Measurements from ENCODE around the gene WNT16. TPM values are rescaled to one million over a fixed set of nuclear protein-coding genes. Genes with fewer than 3 reads are reported as not detected.
"Not testable (repeated sequence)": the region's sequence is repeated elsewhere in the genome, so short reads cannot be mapped to it uniquely, and the experiment has no call there.

The WNT16 gene, protein sequence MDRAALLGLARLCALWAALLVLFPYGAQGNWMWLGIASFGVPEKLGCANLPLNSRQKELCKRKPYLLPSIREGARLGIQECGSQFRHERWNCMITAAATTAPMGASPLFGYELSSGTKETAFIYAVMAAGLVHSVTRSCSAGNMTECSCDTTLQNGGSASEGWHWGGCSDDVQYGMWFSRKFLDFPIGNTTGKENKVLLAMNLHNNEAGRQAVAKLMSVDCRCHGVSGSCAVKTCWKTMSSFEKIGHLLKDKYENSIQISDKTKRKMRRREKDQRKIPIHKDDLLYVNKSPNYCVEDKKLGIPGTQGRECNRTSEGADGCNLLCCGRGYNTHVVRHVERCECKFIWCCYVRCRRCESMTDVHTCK
- not detected in 2 replicates for total RNA-seq (2014; rRNA removed; shearing (Covaris generic))

GRCh38 chr7:121328508-121329190 lies at the start of gene WNT16:
Gene WNT16, plus strand, starts transcription at chr7:121329000. Its CDS starts 293 bp downstream, at chr7:121329293.
- DNase-seq (ENCODE audit: low spot score): no peak

DNA sequence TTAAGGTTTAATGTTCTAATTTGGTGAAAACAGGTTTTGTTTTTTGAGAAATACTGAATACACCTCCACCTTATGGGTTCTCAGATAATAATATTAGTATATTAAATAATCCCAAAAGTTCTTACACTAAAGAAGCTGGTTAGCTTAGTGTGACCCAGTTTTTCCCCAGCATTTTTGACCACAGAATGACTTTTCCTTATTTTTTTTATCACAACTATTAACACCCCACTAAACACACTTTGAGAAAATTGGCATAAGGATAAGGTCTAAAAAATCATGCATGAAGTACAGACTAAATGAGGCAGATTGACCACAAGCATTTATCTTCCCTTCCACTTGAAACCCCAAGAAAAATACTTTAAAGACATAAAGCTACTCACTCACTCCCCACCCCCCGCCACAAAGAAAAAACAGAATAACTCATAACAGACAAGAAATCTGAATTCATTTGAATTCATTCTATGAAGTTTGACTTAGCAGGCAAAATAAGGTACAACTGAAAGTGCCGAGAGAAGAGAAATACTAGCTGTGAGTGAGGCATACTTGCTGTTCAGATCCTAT lies 49.7 kb upstream of the WNT16 start:
- no peak for DNase-seq (ENCODE audit: low spot score)

DNA sequence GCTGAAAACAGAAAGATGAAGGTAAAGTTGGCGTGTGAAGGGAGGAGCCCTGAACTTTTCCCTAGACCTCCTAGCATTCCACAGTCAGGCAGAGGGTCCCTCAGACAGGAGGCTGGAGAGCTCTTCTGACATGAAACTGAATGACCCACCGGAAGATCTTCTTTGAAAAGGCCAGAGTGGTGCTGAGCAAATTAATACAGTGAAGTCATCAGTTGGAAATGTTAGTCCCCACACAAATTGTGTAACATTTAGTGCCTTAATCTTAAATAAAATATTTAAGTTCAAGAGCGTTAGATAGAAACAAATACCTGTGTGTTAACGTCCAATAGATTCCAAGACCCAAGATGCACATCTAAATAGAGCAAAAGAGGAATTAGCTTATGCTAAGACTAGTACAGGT lies 49.0 kb upstream of the WNT16 start:
- no peak for DNase-seq (ENCODE audit: low spot score)

DNA sequence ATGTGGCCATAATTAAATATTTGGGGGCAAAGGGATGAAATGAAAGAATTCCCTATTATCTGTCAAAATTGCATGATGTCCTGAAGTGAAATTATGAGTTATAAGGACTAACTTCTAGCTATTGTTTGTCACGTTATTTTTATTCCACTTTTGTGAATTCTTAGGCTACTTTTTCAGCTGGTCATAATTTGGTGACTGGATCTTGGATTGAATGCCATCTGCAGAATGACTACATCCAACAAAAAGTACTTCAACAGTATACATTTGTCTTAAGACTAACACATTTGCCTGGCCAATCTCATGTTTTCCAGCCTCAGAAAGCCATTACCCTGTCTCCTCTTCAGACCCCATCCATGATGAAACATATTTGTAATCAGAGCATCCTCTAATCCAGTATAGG lies 48.1 kb upstream of the WNT16 start:
- DNase-seq (ENCODE audit: low spot score): no peak

- no peak for DNase-seq (ENCODE audit: low spot score)
Measured at GRCh38 chr7:121282129-121282528, 46.7 kb upstream of the WNT16 start.

- DNase-seq (ENCODE audit: low spot score): no peak
Measured at GRCh38 chr7:121285066-121285667, 43.6 kb upstream of the WNT16 start.

DNA sequence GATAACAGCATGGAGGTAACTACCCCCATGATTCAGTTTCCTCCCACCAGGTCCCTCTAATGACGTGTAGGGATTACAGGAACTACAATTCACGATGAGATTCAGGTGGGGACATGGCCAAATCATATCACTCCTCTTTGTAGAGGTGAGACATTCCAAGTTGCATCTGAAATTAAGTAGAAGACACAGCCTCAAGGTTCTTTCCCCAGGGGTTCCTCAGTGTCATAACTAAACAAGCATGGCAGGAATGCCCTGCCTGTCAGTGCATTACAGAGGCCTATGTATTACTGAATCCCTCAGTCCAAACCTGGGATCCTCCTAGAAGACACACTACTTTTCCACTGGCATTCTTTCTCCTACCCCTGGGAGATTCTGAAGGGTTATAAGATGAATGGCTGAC lies 42.6 kb upstream of the WNT16 start:
- no peak for DNase-seq (ENCODE audit: low spot score)

GRCh38 chr7:121286742-121287734 lies 41.8 kb upstream of the WNT16 start:
- no peak for DNase-seq (ENCODE audit: low spot score)

GRCh38 chr7:121288894-121289293 lies 39.9 kb upstream of the WNT16 start:
- no peak for DNase-seq (ENCODE audit: low spot score)

DNA sequence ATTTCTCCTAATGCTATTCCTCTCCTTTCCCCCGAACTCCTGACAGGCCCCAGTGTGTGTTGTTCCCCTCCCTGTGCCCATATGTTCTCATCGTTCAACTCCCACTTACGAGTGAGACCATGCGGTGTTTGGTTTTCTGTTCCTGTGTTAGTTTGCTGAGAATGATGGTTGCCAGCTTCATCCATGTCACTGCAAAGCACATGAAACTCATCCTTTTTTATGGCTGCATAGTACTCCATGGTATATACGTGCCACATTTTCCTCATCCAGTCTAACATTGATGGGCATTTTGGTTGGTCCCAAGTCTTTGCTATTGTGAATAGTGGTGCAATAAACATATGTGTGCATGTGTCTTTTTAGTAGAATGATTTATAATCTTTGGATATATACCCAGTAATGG lies 38.9 kb upstream of the WNT16 start:
- DNase-seq (ENCODE audit: low spot score): not testable (repeated sequence)

- DNase-seq (ENCODE audit: low spot score): no peak
Measured at GRCh38 chr7:121294448-121294992, 34.3 kb upstream of the WNT16 start.

- DNase-seq (ENCODE audit: low spot score): no peak
Measured at GRCh38 chr7:121297843-121298242, 31.0 kb upstream of the WNT16 start.

GRCh38 chr7:121298831-121299239 lies 30.0 kb upstream of the WNT16 start:
- no peak for DNase-seq (ENCODE audit: low spot score)

- no peak for DNase-seq (ENCODE audit: low spot score)
Measured at GRCh38 chr7:121300685-121301420, 27.9 kb upstream of the WNT16 start.

GRCh38 chr7:121301446-121302213 lies 27.2 kb upstream of the WNT16 start:
- DNase-seq (ENCODE audit: low spot score): no peak

- DNase-seq (ENCODE audit: low spot score): no peak
Measured at GRCh38 chr7:121302214-121302745, 26.5 kb upstream of the WNT16 start.

DNA sequence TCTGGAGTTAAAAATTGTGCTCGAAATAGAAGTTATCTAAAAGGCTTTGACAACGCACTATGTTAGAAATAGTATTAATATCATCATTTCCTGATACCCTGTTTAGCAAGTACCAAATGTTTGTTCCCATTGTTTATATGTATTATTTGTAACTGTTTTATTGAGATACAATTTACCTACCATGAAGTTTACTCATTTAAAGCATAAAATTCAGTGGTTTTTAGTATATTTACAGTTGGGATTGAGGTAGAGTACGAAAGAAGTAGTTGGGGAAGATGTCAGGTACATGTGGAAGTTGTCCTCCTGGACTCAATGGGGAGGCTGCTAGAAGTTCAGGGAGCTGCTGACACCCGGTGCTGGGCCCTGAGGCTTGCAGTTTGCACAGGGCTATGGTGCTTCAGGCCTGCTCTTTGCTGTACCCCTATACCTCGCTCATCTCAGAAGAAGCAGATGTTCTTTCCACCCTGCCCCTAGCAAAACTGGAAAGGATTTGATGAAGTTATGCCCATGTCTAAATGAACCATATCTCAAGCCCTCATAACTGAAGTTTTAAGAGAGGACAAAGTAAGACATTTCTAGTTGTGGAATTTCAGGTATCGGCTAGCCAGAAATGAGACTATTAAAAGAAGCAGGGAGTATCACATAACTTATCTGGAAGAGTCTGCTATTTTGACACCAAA lies 25.2 kb upstream of the WNT16 start:
- DNase-seq (ENCODE audit: low spot score): no peak

- no peak for DNase-seq (ENCODE audit: low spot score)
Measured at GRCh38 chr7:121304102-121304658, 24.6 kb upstream of the WNT16 start.

Measured in HT-29 (cell line).